ENCODE results near the gene NUDT8.

- TF ChIP-seq CTCF (IDR thresholded peaks at IDR 0.05) (no peak), POLR2A (IDR thresholded peaks at IDR 0.05) (no peak), EP300 (IDR thresholded peaks at IDR 0.05) (no peak)
These were observed 2.1 kb upstream of the NUDT8 start for GRCh38 chr11:67631853-67632174.
